ENCODE results near the gene PODXL2.

PODXL2 gene

DNA sequence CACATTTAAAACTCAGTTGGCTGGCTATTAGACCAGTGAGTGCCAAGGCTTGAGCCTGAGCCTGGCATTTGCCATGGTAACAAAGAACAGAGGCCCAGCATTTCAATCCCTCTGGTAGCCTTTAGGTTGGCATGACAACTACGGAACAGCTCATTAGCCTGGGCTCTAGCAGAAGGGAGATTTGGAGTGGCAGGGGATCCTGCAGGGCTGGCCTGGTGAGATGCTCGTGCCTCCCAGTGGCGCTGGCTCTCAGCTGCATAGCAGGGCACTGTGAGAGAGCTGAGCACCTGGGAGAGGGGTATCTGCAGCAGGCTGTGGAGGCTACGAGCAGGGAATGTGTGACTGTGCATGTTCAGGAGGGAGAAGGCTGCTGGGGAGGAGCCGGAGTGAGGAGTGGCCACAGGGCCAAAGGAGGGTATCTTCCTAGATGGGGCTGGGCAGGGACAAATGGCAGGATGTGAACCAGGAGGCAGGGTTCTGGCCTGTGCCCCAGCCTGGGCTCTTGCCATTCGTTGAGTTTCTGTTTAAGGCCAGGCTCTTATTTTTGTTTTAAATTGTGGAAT lies 38.2 kb downstream of the PODXL2 start:
- TF ChIP-seq, protein P1, sequence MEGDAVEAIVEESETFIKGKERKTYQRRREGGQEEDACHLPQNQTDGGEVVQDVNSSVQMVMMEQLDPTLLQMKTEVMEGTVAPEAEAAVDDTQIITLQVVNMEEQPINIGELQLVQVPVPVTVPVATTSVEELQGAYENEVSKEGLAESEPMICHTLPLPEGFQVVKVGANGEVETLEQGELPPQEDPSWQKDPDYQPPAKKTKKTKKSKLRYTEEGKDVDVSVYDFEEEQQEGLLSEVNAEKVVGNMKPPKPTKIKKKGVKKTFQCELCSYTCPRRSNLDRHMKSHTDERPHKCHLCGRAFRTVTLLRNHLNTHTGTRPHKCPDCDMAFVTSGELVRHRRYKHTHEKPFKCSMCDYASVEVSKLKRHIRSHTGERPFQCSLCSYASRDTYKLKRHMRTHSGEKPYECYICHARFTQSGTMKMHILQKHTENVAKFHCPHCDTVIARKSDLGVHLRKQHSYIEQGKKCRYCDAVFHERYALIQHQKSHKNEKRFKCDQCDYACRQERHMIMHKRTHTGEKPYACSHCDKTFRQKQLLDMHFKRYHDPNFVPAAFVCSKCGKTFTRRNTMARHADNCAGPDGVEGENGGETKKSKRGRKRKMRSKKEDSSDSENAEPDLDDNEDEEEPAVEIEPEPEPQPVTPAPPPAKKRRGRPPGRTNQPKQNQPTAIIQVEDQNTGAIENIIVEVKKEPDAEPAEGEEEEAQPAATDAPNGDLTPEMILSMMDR (IDR thresholded peaks at IDR 0.05; ENCODE audit: insufficient read depth, low read length, poor library complexity, severe bottlenecking) = no peak
- H3K27me3 ChIP-seq (replicated peaks; ENCODE audit: control insufficient read depth, insufficient read depth, low read length) = no peaks in the 10 kb centered on the region
- DNase-seq (ENCODE audit: extremely low read depth, insufficient read length) = no peak
- no peaks in the 10 kb centered on the region for H3K36me3 ChIP-seq (ENCODE audit: control insufficient read depth, insufficient read depth, low read length)
- no peak overlapping the region for H3K4me3 ChIP-seq (replicated peaks; ENCODE audit: low read depth, low read length)

DNA sequence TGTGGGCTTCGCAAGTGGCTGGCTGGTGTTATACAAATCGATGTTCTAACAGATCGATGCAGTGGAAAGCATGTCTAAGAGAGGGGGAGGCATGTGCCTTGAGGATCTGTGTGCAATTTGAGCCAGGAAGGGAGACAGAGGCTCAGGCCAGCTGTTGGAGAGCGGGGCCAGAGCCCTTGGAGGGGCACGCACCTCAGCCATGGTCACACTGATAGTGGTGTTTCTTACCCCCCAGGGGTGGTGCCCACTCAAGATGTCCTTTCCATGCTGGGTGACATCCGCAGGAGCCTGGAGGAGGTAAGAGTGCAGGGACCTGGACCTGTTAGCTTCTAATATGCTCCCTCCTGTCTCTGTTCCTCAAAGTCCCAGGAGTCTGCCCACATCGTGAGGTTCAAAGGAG lies 39.9 kb downstream of the PODXL2 start:
- Histone ChIP-seq H3K27me3 (replicated peaks; ENCODE audit: control insufficient read depth, insufficient read depth, low read length) (no peaks in the 10 kb centered on the region), H3K4me3 (replicated peaks; ENCODE audit: low read depth, low read length) (no peak overlapping the region), H3K36me3 (ENCODE audit: control insufficient read depth, insufficient read depth, low read length) (no peaks in the 10 kb centered on the region)
- DNase-seq (ENCODE audit: extremely low read depth, insufficient read length) = no peak
- TF ChIP-seq, protein P1 (IDR thresholded peaks at IDR 0.05; ENCODE audit: insufficient read depth, low read length, poor library complexity, severe bottlenecking) = no peak

DNA sequence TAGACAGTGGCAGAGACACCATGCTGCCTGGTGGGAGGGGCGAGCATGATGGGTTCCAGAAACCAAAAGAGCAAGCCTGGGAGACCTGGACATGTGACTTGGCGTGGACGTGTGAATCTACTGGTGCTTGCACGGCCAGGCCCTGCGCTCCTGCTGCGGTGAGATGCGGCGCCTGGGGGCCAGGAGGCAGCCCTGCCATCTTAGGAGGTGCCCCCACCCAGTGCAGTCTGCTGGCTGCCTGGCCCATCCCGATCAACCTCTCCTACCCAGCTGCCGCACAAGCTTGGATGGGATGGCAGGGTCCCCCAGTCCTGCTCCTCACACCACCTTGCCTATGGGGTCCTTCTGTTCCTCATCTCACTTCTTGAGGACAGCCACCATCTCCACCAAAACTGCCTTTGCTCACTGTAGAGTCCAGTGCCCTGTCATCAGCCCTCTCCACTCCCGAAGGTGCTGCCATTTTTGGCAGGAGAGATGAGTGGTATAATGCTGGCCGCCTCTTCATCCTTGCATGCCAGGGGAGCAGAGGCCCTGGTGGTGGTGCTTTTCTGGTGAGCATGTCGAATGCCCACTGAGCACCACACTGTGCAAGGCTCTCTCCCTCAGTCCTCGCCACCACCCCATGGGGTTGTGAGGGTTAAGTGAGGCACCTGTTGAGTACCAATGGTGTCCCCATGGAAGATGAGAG lies 40.7 kb downstream of the PODXL2 start:
- no peak for DNase-seq (ENCODE audit: extremely low read depth, insufficient read length)
- TF ChIP-seq, protein P1 (IDR thresholded peaks at IDR 0.05; ENCODE audit: insufficient read depth, low read length, poor library complexity, severe bottlenecking) = no peak
- no peaks in the 10 kb centered on the region for H3K27me3 ChIP-seq (replicated peaks; ENCODE audit: control insufficient read depth, insufficient read depth, low read length)
- no peak overlapping the region for H3K4me3 ChIP-seq (replicated peaks; ENCODE audit: low read depth, low read length)
- no peaks in the 10 kb centered on the region for H3K36me3 ChIP-seq (ENCODE audit: control insufficient read depth, insufficient read depth, low read length)

DNA sequence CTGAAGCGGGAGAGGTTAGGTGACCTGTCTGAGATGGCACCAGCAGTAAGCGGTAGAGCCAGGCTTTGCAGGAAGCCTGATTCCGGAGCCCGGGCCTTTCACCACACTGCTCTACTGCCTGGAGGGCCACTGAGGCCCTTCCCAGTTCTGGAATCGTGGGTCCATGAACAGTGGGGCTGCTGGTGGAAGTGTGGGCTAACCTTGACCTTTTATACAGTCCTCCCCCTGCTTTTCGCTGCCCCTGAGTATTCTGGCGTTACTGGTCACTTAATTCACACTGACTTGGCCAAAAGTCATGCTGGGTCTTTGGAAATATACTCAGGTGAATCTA lies 41.2 kb downstream of the PODXL2 start:
- Histone ChIP-seq H3K27me3 (replicated peaks; ENCODE audit: control insufficient read depth, insufficient read depth, low read length) (no peaks in the 10 kb centered on the region), H3K4me3 (replicated peaks; ENCODE audit: low read depth, low read length) (no peak overlapping the region), H3K36me3 (ENCODE audit: control insufficient read depth, insufficient read depth, low read length) (no peaks in the 10 kb centered on the region)
- TF ChIP-seq, protein P1 (IDR thresholded peaks at IDR 0.05; ENCODE audit: insufficient read depth, low read length, poor library complexity, severe bottlenecking) = no peak
- DNase-seq (ENCODE audit: extremely low read depth, insufficient read length) = no peak

DNA sequence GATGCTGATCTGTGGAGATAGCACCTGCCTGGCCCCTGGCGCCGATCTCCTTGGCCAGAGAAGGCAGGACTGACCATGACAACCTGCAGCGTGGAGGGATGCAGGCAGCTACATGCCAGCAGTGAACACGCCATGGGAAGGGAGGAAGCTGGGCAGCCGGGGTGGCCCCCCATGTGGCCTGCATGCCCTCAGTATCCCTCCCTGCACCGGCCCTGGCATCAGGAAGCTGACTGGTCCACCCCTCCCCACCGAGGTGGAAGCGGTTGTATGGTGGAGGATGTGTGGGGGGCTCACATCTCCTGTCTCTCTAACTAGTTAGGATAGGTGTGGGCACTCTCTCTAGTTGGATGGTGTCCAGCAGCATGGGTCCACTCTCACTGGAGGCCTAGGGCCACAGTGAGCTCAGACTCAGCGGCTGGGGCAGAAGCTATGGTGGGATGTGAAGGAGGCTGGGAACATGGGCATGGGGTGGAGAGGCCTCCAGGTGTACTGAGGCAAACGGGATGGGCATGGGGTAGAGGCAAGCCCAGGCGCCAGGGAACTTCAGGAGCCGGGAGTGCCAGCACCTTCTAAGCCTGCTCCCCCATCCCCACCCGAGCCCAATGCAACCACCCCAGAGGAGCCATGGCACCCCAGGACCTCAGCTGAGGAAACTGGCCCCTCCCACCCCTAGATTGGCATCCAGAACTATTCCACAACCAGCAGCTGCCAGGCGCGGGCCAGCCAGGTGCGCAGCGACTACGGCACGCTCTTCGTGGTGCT lies 42.0 kb downstream of the PODXL2 start:
- no peak for DNase-seq (ENCODE audit: extremely low read depth, insufficient read length)
- H3K27me3 ChIP-seq (replicated peaks; ENCODE audit: control insufficient read depth, insufficient read depth, low read length) = no peaks in the 10 kb centered on the region
- H3K4me3 ChIP-seq (replicated peaks; ENCODE audit: low read depth, low read length) = no peak overlapping the region
- no peaks in the 10 kb centered on the region for H3K36me3 ChIP-seq (ENCODE audit: control insufficient read depth, insufficient read depth, low read length)
- TF ChIP-seq, protein P1 (IDR thresholded peaks at IDR 0.05; ENCODE audit: insufficient read depth, low read length, poor library complexity, severe bottlenecking) = no peak
